H9 (cell line): ENCODE results near the gene PHGDH. TPM values are rescaled to one million over a fixed set of nuclear protein-coding genes. Genes with fewer than 3 reads are reported as not detected.
A peak's percentile ranks its signal among the peaks of the same experiment; 100 is the strongest.

ENCODE experiments used
- DNase-seq: peaks from one replicate; pipeline ENCODE4 v3.0.0-alpha.2; 2017
- H2AFZ ChIP-seq: one replicate; pipeline ENCODE4 v1.6.1; 2013; ENCODE audit warnings: mild to moderate bottlenecking, low read length, control low read depth, moderate library complexity
- H2AK5ac ChIP-seq: 2 replicates; pipeline ENCODE4 v1.6.1; 2013; ENCODE audit warnings: low read length, control low read depth, mixed read lengths; ENCODE audit not compliant: insufficient read length
- H2BK120ac ChIP-seq: one replicate; pipeline ENCODE4 v1.6.1; 2013; ENCODE audit warnings: low read depth, mild to moderate bottlenecking, low read length, control low read depth, inconsistent platforms; ENCODE audit not compliant: poor library complexity, severe bottlenecking
- H2BK12ac ChIP-seq: 2 replicates; pipeline ENCODE4 v1.6.1; 2013; ENCODE audit warnings: low read length, control low read depth, mixed read lengths, low read depth; ENCODE audit not compliant: insufficient read length
- H2BK15ac ChIP-seq: 2 replicates; pipeline ENCODE4 v1.6.1; 2013; ENCODE audit warnings: low read depth, low read length, control low read depth
- H2BK20ac ChIP-seq: one replicate; pipeline ENCODE4 v1.6.1; 2013; ENCODE audit warnings: low read depth, mild to moderate bottlenecking, low read length, control low read depth, inconsistent platforms; ENCODE audit not compliant: poor library complexity, severe bottlenecking
- H2BK5ac ChIP-seq: 2 replicates; pipeline ENCODE4 v1.6.1; 2013; ENCODE audit warnings: low read length, control low read depth, mixed read lengths; ENCODE audit not compliant: insufficient read length
- H3K14ac ChIP-seq: 2 replicates; pipeline ENCODE4 v1.6.1; 2013; ENCODE audit warnings: low read length, control low read depth; ENCODE audit not compliant: insufficient read depth
- H3K18ac ChIP-seq: 2 replicates; pipeline ENCODE4 v1.6.1; 2013; ENCODE audit warnings: low read depth, mild to moderate bottlenecking, mixed read lengths, low read length, control low read depth; ENCODE audit not compliant: insufficient read length
- H3K23ac ChIP-seq: 2 replicates; pipeline ENCODE4 v1.6.1; 2013; ENCODE audit warnings: low read length, control low read depth, mixed read lengths, low read depth; ENCODE audit not compliant: insufficient read length
- H3K23me2 ChIP-seq: 2 replicates; pipeline ENCODE4 v1.6.1; 2013; ENCODE audit warnings: low read depth, mild to moderate bottlenecking, mixed read lengths, low read length, control low read depth; ENCODE audit not compliant: insufficient read length, poor library complexity, severe bottlenecking
- H3K27ac ChIP-seq: 2 replicates; pipeline ENCODE4 v1.5.1; 2013; ENCODE audit warnings: low read length, control low read depth, mixed read lengths, low read depth; ENCODE audit not compliant: insufficient read length
- H3K27me3 ChIP-seq: 2 replicates; pipeline ENCODE4 v1.6.1; 2013; ENCODE audit warnings: low read length, control low read depth, inconsistent platforms; ENCODE audit not compliant: insufficient read depth
- H3K4ac ChIP-seq: 2 replicates; pipeline ENCODE4 v1.6.1; 2013; ENCODE audit warnings: low read depth, mild to moderate bottlenecking, control low read depth, inconsistent platforms, low read length, moderate library complexity
- H3K4me1 ChIP-seq: 2 replicates; pipeline ENCODE4 v1.6.1; 2013; ENCODE audit warnings: low read length, control low read depth, inconsistent platforms; ENCODE audit not compliant: insufficient read depth
- H3K4me2 ChIP-seq: 2 replicates; pipeline ENCODE4 v1.6.1; 2013; ENCODE audit warnings: low read length, control low read depth, mixed read lengths; ENCODE audit not compliant: insufficient read length, insufficient read depth
- H3K56ac ChIP-seq: 2 replicates; pipeline ENCODE4 v1.6.1; 2013; ENCODE audit warnings: low read depth, mild to moderate bottlenecking, mixed read lengths, low read length, control low read depth; ENCODE audit not compliant: insufficient read length
- H3K79me1 ChIP-seq: 2 replicates; pipeline ENCODE4 v1.6.1; 2013; ENCODE audit warnings: low read depth, mild to moderate bottlenecking, moderate library complexity, low read length, control low read depth, inconsistent platforms; ENCODE audit not compliant: insufficient read depth, poor library complexity, severe bottlenecking
- H3K79me2 ChIP-seq: 2 replicates; pipeline ENCODE4 v1.6.1; 2013; ENCODE audit warnings: low read length, control low read depth, inconsistent platforms; ENCODE audit not compliant: insufficient read depth
- H3K9ac ChIP-seq: 2 replicates; pipeline ENCODE4 v1.6.1; 2013; ENCODE audit warnings: low read length, control low read depth, mixed read lengths; ENCODE audit not compliant: insufficient read length; ENCODE audit errors: extremely low read depth
- H3K9me3 ChIP-seq: one replicate; pipeline ENCODE4 v1.6.1; 2013; ENCODE audit warnings: low read depth, low read length, inconsistent platforms; ENCODE audit not compliant: control insufficient read depth
- H3T11ph ChIP-seq: one replicate; pipeline ENCODE4 v1.6.1; 2013; ENCODE audit warnings: mild to moderate bottlenecking, low read length, control low read depth, inconsistent platforms
- H4K20me1 ChIP-seq: one replicate; pipeline ENCODE4 v1.6.1; 2013; ENCODE audit not compliant: control insufficient read depth, insufficient read length, insufficient read depth
- H4K5ac ChIP-seq: 2 replicates; pipeline ENCODE4 v1.6.1; 2013; ENCODE audit warnings: low read depth, mild to moderate bottlenecking, mixed read lengths, low read length, control low read depth; ENCODE audit not compliant: insufficient read length
- H4K8ac ChIP-seq: replicated peaks from 2 replicates; pipeline ENCODE4 v1.6.1; 2013; ENCODE audit warnings: low read length, control low read depth, mixed read lengths, low read depth; ENCODE audit not compliant: insufficient read length
- H4K91ac ChIP-seq: 2 replicates; pipeline ENCODE4 v1.6.1; 2013; ENCODE audit warnings: low read depth, mild to moderate bottlenecking, moderate library complexity, mixed read lengths, low read length, control low read depth; ENCODE audit not compliant: insufficient read length
- H3K27ac Mint-ChIP-seq, 3 experiments: 2 replicates in 2 of 3; 3 replicates in 1 of 3; pipeline ENCODE4 v1.8.0; 2020 to 2021; ENCODE audit warnings: mixed read lengths in 3 of 3, mild to moderate bottlenecking in 1 of 3, moderate library complexity in 1 of 3
- H3K27me3 Mint-ChIP-seq: 2 replicates; pipeline ENCODE4 v1.8.0; 2021; ENCODE audit warnings: low read depth, mild to moderate bottlenecking, moderate library complexity, mixed read lengths
- H3K36me3 Mint-ChIP-seq, 3 experiments: 2 replicates in 2 of 3; 3 replicates in 1 of 3; pipeline ENCODE4 v1.8.0; 2020 to 2021; ENCODE audit warnings: low read depth in 3 of 3, mixed read lengths in 3 of 3; ENCODE audit not compliant: insufficient read depth in 1 of 3
- H3K4me1 Mint-ChIP-seq, 2 experiments: 2 replicates each; pipeline ENCODE4 v1.8.0; 2020; ENCODE audit warnings: mixed read lengths in 2 of 2
- H3K4me3 Mint-ChIP-seq, 2 experiments: 2 replicates in 1 of 2; 3 replicates in 1 of 2; pipeline ENCODE4 v1.8.0; 2020 to 2021; ENCODE audit warnings: mild to moderate bottlenecking in 2 of 2, mixed read lengths in 2 of 2, moderate library complexity in 1 of 2
- H3K9me3 Mint-ChIP-seq, 2 experiments: 2 replicates in 1 of 2; 3 replicates in 1 of 2; pipeline ENCODE4 v1.8.0; 2020; ENCODE audit warnings: mild to moderate bottlenecking in 2 of 2, mixed read lengths in 2 of 2, moderate library complexity in 1 of 2
- CTCF ChIP-seq: fragments of 200-600 bp; sonication (generic); conservative IDR thresholded peaks from 3 replicates; pipeline ENCODE4 v1.8.0; 2021; ENCODE audit warnings: antibody characterized with exemption, mild to moderate bottlenecking
- WGBS: extraction: QIAGEN DNeasy Blood & Tissue Kit; methylation state at CpG from one replicate; pipeline ENCODE4 v1.1.7; 2013; ENCODE audit warnings: missing lambda C conversion rate, low lambda C conversion rate, mixed read lengths; ENCODE audit not compliant: insufficient read length; ENCODE audit errors: extremely low coverage; 5-methylcytosine and 5-hydroxymethylcytosine counted together
- total RNA-seq: library from RNA; stranded (reverse); gene quantifications from 2 replicates; pipeline ENCODE4 v1.2.1, GENCODE V29; 2021

PHGDH gene
- total RNA-seq, 1 experiment from 2014 or later, result 458 TPM

- Histone ChIP-seq H3K4ac (no peak overlapping the region), H3K79me2 (no peaks in the 10 kb centered on the region), H2BK5ac (no peak overlapping the region), H2AK5ac (no peak overlapping the region), H3T11ph (no peak overlapping the region), H3K56ac (no peak overlapping the region), H3K18ac (no peak overlapping the region), H2AFZ (peak overlapping the region; percentile 61), H3K9me3 (no peaks in the 10 kb centered on the region), H4K5ac (no peak overlapping the region), H2BK120ac (no peak overlapping the region), H3K23me2 (no peaks in the 10 kb centered on the region), H4K91ac (no peak overlapping the region), H3K4me2 (no peak overlapping the region), H3K27ac (no peak overlapping the region), H3K14ac (no peak overlapping the region), H3K4me1 (peaks cover 9% of the 10 kb centered on the region; the same call in 1 of the 2 replicates), H2BK20ac (no peak overlapping the region), H4K20me1 (no peaks in the 10 kb centered on the region), H2BK15ac (no peak overlapping the region), H4K8ac (no peak overlapping the region), H3K23ac (no peak overlapping the region), H2BK12ac (no peak overlapping the region), H3K79me1 (no peaks in the 10 kb centered on the region), H3K9ac (no peak overlapping the region), H3K27me3 (no peaks in the 10 kb centered on the region)
- Mint-ChIP-seq H3K27ac (peak overlapping the region; percentile 33 to 87 (median 50); a peak in 4 of 7 replicates), H3K9me3 (no peaks in the 10 kb centered on the region; a peak in 1 of 5 replicates), H3K36me3 (no peaks in the 10 kb centered on the region), H3K27me3 (no peaks in the 10 kb centered on the region), H3K4me3 (no peak overlapping the region), H3K4me1 (peaks cover 35 to 37% of the 10 kb centered on the region in 2 experiments)
- TF ChIP-seq CTCF, result no peak
- WGBS, result no CpG with 5 or more reads among the region's 4 CpGs
- DNase-seq, result no peak
These were observed 37.6 kb upstream of the PHGDH start for GRCh38 chr1:119674111-119674526.
